Suprapubic skin (tissue), 4 donors: Measurements from ENCODE around the gene OTOF. TPM values are rescaled to one million over a fixed set of nuclear protein-coding genes. Genes with fewer than 3 reads are reported as not detected.

Experiments
- DNase-seq, 2 donors: peaks; one replicate each; pipeline ENCODE4 v3.0.0-alpha.2; 2019; ENCODE audit warnings: low spot score in 2 of 2
- H3K27ac ChIP-seq: fragments of 200-600 bp; sonication (generic); one replicate; pipeline ENCODE4 v1.5.1; 2019
- H3K27me3 ChIP-seq: fragments of 200-600 bp; sonication (generic); one replicate; pipeline ENCODE4 v1.5.1; 2019
- H3K36me3 ChIP-seq: fragments of 200-600 bp; sonication (generic); one replicate; pipeline ENCODE4 v1.5.1; 2019
- H3K4me1 ChIP-seq: fragments of 200-600 bp; sonication (generic); one replicate; pipeline ENCODE4 v1.5.1; 2019
- H3K4me3 ChIP-seq: fragments of 200-600 bp; sonication (generic); one replicate; pipeline ENCODE4 v1.5.1; 2019; ENCODE audit warnings: mild to moderate bottlenecking
- H3K9me3 ChIP-seq: fragments of 200-600 bp; sonication (generic); one replicate; pipeline ENCODE4 v1.5.1; 2019
- CTCF ChIP-seq, 2 donors: fragments of 200-600 bp in 1 of 2; fragments of 450-650 bp in 1 of 2; sonication (generic) in 1 of 2; IDR thresholded peaks; one replicate each; pipeline ENCODE4 v1.5.1; 2016 to 2019; ENCODE audit warnings: antibody characterized with exemption in 2 of 2, mild to moderate bottlenecking in 1 of 2, moderate library complexity in 1 of 2
- EP300 ChIP-seq: sonication (generic); formaldehyde crosslinking; IDR thresholded peaks from one replicate; pipeline ENCODE4 v1.6.1; 2017; ENCODE audit warnings: antibody characterized with exemption
- POLR2A ChIP-seq, 2 donors: fragments of 450-650 bp; IDR thresholded peaks; one replicate each; pipeline ENCODE4 v1.6.1; 2017; ENCODE audit warnings: antibody characterized with exemption in 2 of 2, mild to moderate bottlenecking in 2 of 2, moderate library complexity in 2 of 2
- POLR2AphosphoS5 ChIP-seq, 3 donors: sonication (generic); formaldehyde crosslinking; IDR thresholded peaks; one replicate each; pipeline ENCODE4 v1.6.1; 2017; ENCODE audit warnings: antibody characterized with exemption in 3 of 3
- WGBS: methylation state at CpG from one replicate; pipeline ENCODE4 v1.1.5; 2018; 5-methylcytosine and 5-hydroxymethylcytosine counted together
- total RNA-seq, 4 donors: library from RNA; depleted of rRNA; stranded (reverse); fragments of >200 nt; gene quantifications; one replicate each; pipeline ENCODE4 v1.1.0, GENCODE V29; 2016

OTOF gene
- total RNA-seq, 4 donors from 2014 or later: 0.16 to 0.39 (median 0.17) TPM; not detected in 1

- DNase-seq: no peak
These were observed 20.1 kb downstream of the OTOF start for GRCh38 chr2:26457695-26458364.

GRCh38 chr2:26457251-26457666, 20.7 kb downstream of the OTOF start:
- TF ChIP-seq POLR2A (IDR thresholded peaks at IDR 0.05): no peak
- TF ChIP-seq POLR2AphosphoS5 (IDR thresholded peaks at IDR 0.05): no peak
- DNase-seq: no peak
- H3K27ac ChIP-seq: no peak overlapping the region

More at GRCh38 chr2:26457695-26458364, 20.1 kb downstream of the OTOF start:
- TF ChIP-seq POLR2A (IDR thresholded peaks at IDR 0.05) (no peak), POLR2AphosphoS5 (IDR thresholded peaks at IDR 0.05) (no peak), CTCF (IDR thresholded peaks at IDR 0.05) (no peak), EP300 (no peak)
- Histone ChIP-seq H3K9me3 (no peaks in the 10 kb centered on the region), H3K4me1 (peaks cover 16% of the 10 kb centered on the region), H3K27me3 (no peaks in the 10 kb centered on the region), H3K36me3 (no peaks in the 10 kb centered on the region), H3K27ac (no peak overlapping the region), H3K4me3 (no peak overlapping the region)
- WGBS: 89% methylated on average over 18 of the region's 19 CpGs

GRCh38 chr2:26456440-26457250, 21.3 kb downstream of the OTOF start:
- TF ChIP-seq CTCF (IDR thresholded peaks at IDR 0.05): no peak
- Histone ChIP-seq H3K9me3 (no peaks in the 10 kb centered on the region), H3K36me3 (no peaks in the 10 kb centered on the region), H3K4me3 (no peak overlapping the region), H3K27ac (no peak overlapping the region), H3K27me3 (no peaks in the 10 kb centered on the region), H3K4me1 (peaks cover 13% of the 10 kb centered on the region)
- no peak for DNase-seq
- 97% methylated on average over 10 of the region's 10 CpGs for WGBS

More at GRCh38 chr2:26457251-26457666, 20.7 kb downstream of the OTOF start:
- peaks cover 13% of the 10 kb centered on the region for H3K4me1 ChIP-seq
- no peaks in the 10 kb centered on the region for H3K36me3 ChIP-seq
- no peak overlapping the region for H3K4me3 ChIP-seq
- H3K27me3 ChIP-seq: no peaks in the 10 kb centered on the region
- H3K9me3 ChIP-seq: no peaks in the 10 kb centered on the region
- whole genome bisulfite sequencing: 79% methylated on average over 10 of the region's 11 CpGs

GRCh38 chr2:26455670-26456439, 22.1 kb downstream of the OTOF start:
- peaks cover 13% of the 10 kb centered on the region for H3K4me1 ChIP-seq
- H3K9me3 ChIP-seq: no peaks in the 10 kb centered on the region
- no peak for DNase-seq
- TF ChIP-seq CTCF (IDR thresholded peaks at IDR 0.05) (no peak), POLR2A (IDR thresholded peaks at IDR 0.05) (no peak), EP300 (no peak), POLR2AphosphoS5 (IDR thresholded peaks at IDR 0.05) (no peak)
- H3K27ac ChIP-seq: no peak overlapping the region
- H3K27me3 ChIP-seq: no peaks in the 10 kb centered on the region
- no peaks in the 10 kb centered on the region for H3K36me3 ChIP-seq
- H3K4me3 ChIP-seq: no peak overlapping the region
- 79% methylated on average over 15 of the region's 18 CpGs for WGBS

- Histone ChIP-seq H3K27ac (no peak overlapping the region), H3K4me3 (no peak overlapping the region), H3K9me3 (no peaks in the 10 kb centered on the region), H3K36me3 (no peaks in the 10 kb centered on the region), H3K27me3 (no peaks in the 10 kb centered on the region), H3K4me1 (peaks cover 13% of the 10 kb centered on the region)
- no peak for TF ChIP-seq EP300
- DNase-seq: no peak
- 78% methylated on average over 11 of the region's 11 CpGs for WGBS
These were observed 22.8 kb downstream of the OTOF start for GRCh38 chr2:26455037-26455669.
